ENCODE measurements around the gene CMIP. TPM values are rescaled to one million over a fixed set of nuclear protein-coding genes. Genes with fewer than 3 reads are reported as not detected.

The CMIP gene
- total and polyA plus RNA-seq, 10 of the 15 experiments (the other 5 are each of a cell fraction or from before 2014, with no cell fraction given) = 1.2 to 43.2 (median 4.4) TPM

GRCh38 chr16:81590714-81591544 lies 146.3 kb downstream of the CMIP start:
- TF ChIP-seq ETV6 (conservative IDR thresholded peaks at IDR 0.05 in 1 of 2, IDR thresholded peaks at IDR 0.05 in 1 of 2; ENCODE audit: borderline replicate concordance in 1 of 2, low read depth in 1 of 2) (no peak), GATAD2B (conservative IDR thresholded peaks at IDR 0.05; ENCODE audit: low read depth) (no peak), SUPT20H (IDR thresholded peaks at IDR 0.05; ENCODE audit: borderline replicate concordance, control insufficient read depth, low read depth, low read length) (no peak), ZBTB4 (CRISPR knock-in tag; IDR thresholded peaks at IDR 0.05) (no peak), ZBTB40 (IDR thresholded peaks at IDR 0.05; ENCODE audit: borderline replicate concordance) (peak; percentile 82)
- no peaks in the 10 kb centered on the region; the same call in none of the 2 replicates for H3K79me2 ChIP-seq (ENCODE audit: control insufficient read depth, insufficient read depth, low read length)
- H2AFZ ChIP-seq (ENCODE audit: control insufficient read depth, low read depth, low read length) = no peak overlapping the region
- ATAC-seq (no peak), DNase-seq (ENCODE audit: low read depth, low spot score) (no peak), FAIRE-seq (no peak)
- no peaks in the 10 kb centered on the region for H3K27me3 ChIP-seq (replicated peaks in 1 of 2; ENCODE audit: control insufficient read depth in 2 of 2, insufficient read depth in 2 of 2, low read length in 1 of 2)
- H3K9me3 ChIP-seq (replicated peaks; ENCODE audit: control insufficient read depth, insufficient read depth, low read length) = no peaks in the 10 kb centered on the region
- H4K20me1 ChIP-seq (ENCODE audit: control insufficient read depth, insufficient read depth) = 0 out of 2 replicates have a peak, but pooled peaks cover 3% of the 10 kb centered on the region
- in situ Hi-C loops (cut with MboI) (no loop called here), intact Hi-C loops (cut with micrococcal nuclease; ENCODE audit: unreplicated experiment) (no loop called here)
- no peak overlapping the region for H3K4me3 ChIP-seq
- SMC1A ChIA-PET (ENCODE audit: uncharacterized antibody, unreplicated experiment) = no interaction called here
- no peak overlapping the region for H3K9ac ChIP-seq (ENCODE audit: control insufficient read depth, insufficient read depth, low read length)
- no peak overlapping the region for H3K27ac ChIP-seq (ENCODE audit: control insufficient read depth, insufficient read depth)
- RAD21 ChIA-PET (ENCODE audit: unreplicated experiment) = no interaction called here
- CTCF ChIA-PET = interaction anchor here (0.6 to 1.3 kb wide), 2 partner anchors 9 to 26 kb away, joined by 3 read pairs; no protein-coding TSS in a partner anchor
- no peaks in the 10 kb centered on the region for H3K4me1 ChIP-seq (ENCODE audit: control insufficient read depth, insufficient read depth, low read length)
- BruUV-seq (replicated peaks) = no TSS peak
- H3K36me3 ChIP-seq (ENCODE audit: control insufficient read depth in 2 of 2, insufficient read depth in 2 of 2, low read length in 1 of 2) = peaks cover 0 to 3% of the 10 kb centered on the region in 2 experiments; a peak in 3 of 4 replicates
- 87% methylated on average over 5 of the region's 5 CpGs for WGBS (ENCODE audit: insufficient coverage, insufficient replicate concordance, low lambda C conversion rate, missing lambda C conversion rate)
- H3K4me2 ChIP-seq (ENCODE audit: control insufficient read depth, insufficient read depth) = no peak overlapping the region
- POLR2A ChIA-PET = interaction anchor here (0.5 kb wide), 1 partner anchor 152 kb away, joined by 4 read pairs; no protein-coding TSS in a partner anchor

Measured in GM12878 (cell line).